Measurements from ENCODE around the gene TIMM17A.

Gene TIMM17A

DNA sequence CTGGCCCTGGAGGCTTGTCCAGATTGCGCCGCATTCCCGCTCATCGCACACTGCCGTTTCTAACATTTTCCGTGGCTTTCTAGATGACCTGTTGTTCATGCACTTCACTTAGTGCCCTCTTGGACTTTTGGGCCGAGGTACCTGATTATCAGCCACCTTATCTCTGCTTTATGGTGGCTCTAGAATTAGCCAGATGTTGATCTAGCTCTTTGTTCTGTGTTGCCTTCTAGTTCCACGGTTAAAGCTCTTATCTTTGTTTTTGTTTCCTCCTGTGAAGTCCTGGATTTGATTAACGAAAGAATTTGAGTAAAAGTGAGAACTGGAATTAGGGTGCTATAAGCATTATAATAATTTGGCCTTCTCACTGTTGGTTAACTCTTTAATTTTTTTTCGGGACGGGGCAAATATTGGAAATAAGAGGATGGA lies 28.1 kb downstream of the TIMM17A start:
- no peak for DNase-seq (ENCODE audit: low read depth in 2 of 2)

DNA sequence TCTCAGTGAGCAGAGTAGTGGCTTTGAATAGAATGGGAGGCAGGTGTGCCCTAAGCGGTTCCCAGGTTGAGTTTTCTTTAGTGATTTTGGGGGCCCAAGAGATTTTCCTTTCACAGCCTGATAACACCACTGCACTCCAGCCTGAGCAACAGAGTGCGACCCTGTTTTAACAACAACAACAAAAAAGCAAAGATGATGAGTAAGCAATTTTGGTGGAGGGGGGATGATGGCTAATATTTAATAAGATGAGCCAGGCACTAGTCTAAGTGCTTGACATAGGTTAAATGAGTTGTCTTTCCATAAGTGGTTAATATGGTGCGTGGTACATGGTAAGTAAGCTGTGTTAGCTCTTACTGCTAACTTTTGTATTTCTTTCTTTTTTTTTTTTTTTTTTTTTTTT lies 29.1 kb downstream of the TIMM17A start:
- no peak for DNase-seq (ENCODE audit: low read depth in 2 of 2)

DNA sequence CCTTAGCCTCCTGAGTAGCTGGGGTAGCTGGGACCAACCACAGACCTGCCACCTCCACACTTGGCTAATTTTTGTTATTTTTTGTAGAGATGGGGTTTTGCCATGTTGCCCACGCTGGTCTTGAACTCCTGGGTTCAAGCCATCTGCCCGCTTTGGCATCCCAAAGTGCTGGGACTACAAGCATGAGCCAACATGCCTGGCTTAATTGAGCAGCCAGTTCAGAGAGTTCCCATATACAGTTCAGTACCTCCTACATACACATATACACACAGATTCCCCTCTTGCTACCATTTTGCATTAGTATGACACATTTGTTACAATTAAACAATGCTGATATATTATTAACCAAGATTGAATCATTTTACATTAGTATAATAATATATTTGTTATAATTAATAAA lies 30.1 kb downstream of the TIMM17A start:
- no peak for DNase-seq (ENCODE audit: low read depth in 2 of 2)

DNA sequence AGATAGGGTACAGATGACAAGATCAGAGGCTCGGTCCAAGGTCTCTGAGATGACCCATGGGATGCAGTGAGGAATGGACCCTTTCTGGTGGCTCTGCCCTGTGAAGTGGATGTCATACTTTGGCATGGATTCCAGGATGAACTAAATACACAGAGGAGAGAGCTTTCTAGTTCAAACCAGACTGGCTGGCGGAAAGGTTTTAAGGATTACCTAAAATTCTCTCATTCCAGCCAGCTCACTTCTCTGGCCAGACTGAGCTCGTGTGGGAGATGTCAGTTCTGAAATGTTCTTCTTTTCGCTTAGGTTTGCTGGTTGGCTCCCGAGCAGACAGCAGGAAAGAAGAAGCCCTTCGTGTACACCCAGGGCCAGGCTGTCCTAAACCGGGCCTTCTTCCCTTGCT lies 33.3 kb downstream of the TIMM17A start:
- no peak for DNase-seq (ENCODE audit: low read depth in 2 of 2)

DNA sequence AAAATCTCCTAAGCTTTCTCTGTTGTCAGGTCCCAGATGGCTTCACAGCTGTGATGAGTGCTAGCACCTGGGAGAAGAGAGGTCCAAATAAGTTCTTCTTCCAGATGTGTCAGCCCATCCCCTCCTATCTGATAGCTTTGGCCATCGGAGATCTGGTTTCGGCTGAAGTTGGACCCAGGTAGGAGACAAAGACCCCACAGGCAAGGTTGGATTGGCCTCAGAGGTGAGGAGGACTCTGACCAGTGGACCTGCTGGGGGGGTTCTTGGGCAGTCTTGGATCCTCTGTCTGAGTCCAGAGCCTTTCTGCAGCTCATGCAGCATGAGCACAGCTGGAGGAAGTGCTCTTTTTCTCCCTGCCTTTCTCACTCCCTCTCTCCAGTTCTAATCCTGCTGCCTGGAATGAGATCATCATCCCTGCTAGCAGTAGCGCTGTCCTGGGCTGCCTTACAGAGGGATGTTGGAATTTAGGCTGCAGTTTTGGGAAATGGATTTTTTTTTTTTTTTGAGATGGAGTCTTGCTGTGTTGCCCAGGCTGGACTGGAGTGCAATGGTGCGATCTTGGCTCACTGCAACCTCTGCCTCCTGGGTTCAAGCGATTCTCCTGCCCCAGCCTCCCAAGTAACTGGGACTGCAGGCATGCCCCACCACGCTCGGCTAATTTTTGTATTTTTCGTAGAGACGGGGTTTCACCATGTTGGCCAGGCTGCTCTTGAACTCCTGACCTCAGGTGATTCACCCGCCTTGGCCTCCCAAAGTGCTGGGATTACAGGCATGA lies 34.2 kb downstream of the TIMM17A start:
- DNase-seq (ENCODE audit: low read depth in 2 of 2): no peak

GRCh38 chr1:201990427-201990826 lies 35.1 kb downstream of the TIMM17A start:
- DNase-seq (ENCODE audit: low read depth in 2 of 2): no peak

GRCh38 chr1:201999625-202000238 lies 44.4 kb downstream of the TIMM17A start:
- no peak for DNase-seq (ENCODE audit: low read depth in 2 of 2)

- no peak for DNase-seq (ENCODE audit: low read depth in 2 of 2)
Measured at GRCh38 chr1:202002507-202002906, 47.2 kb downstream of the TIMM17A start.

GRCh38 chr1:202004711-202005110 lies 49.4 kb downstream of the TIMM17A start:
- no peak for DNase-seq (ENCODE audit: low read depth in 2 of 2)

GRCh38 chr1:202005958-202006357 lies 50.7 kb downstream of the TIMM17A start:
- no peak for DNase-seq (ENCODE audit: low read depth in 2 of 2)

DNA sequence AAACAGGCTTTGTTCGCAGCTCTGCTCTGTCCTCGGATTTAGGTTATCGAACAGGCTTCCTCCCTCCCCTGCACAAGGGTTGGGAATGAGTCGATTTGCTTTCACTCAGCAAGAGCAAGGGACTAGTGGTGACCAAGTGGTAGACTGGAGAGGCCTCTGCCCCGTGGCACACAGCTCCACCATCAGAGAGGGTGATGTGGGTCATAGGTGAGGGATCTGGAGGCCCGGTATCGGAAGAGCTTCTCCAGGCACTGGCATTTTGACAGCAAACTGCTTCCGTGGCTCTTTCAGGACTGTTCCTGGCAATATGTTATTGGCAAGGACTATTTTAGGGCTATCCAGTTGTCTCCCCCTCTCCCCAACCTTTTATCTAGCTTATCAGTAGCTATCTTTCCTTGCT lies 52.0 kb downstream of the TIMM17A start:
- DNase-seq (ENCODE audit: low read depth in 2 of 2): no peak

- DNase-seq (ENCODE audit: low read depth in 2 of 2): no peak
Measured at GRCh38 chr1:202007805-202008489, 52.6 kb downstream of the TIMM17A start.

GRCh38 chr1:202009326-202010179 lies 54.2 kb downstream of the TIMM17A start:
- DNase-seq (ENCODE audit: low read depth in 2 of 2): peak in 1 of 2 donors; percentile 29

GRCh38 chr1:202010180-202011015 lies 55.1 kb downstream of the TIMM17A start, which contains the start of gene ELF3:
TSS of gene ELF3 (plus strand) at chr1:202010587. CDS start at chr1:202011137, 550 bp downstream.
- no peak for DNase-seq (ENCODE audit: low read depth in 2 of 2)

DNA sequence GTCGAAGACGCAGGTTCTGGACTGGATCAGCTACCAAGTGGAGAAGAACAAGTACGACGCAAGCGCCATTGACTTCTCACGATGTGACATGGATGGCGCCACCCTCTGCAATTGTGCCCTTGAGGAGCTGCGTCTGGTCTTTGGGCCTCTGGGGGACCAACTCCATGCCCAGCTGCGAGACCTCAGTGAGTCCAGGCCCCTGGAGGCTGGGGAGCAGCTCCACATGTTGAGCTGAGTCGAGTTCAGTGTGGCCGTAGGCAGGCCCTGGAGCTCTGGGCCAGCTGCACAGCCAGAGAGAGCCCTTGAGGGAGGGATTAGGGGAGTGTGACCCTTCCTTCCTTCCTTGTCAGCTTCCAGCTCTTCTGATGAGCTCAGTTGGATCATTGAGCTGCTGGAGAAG lies 56.7 kb downstream of the TIMM17A start:
- no peak for DNase-seq (ENCODE audit: low read depth in 2 of 2)

DNA sequence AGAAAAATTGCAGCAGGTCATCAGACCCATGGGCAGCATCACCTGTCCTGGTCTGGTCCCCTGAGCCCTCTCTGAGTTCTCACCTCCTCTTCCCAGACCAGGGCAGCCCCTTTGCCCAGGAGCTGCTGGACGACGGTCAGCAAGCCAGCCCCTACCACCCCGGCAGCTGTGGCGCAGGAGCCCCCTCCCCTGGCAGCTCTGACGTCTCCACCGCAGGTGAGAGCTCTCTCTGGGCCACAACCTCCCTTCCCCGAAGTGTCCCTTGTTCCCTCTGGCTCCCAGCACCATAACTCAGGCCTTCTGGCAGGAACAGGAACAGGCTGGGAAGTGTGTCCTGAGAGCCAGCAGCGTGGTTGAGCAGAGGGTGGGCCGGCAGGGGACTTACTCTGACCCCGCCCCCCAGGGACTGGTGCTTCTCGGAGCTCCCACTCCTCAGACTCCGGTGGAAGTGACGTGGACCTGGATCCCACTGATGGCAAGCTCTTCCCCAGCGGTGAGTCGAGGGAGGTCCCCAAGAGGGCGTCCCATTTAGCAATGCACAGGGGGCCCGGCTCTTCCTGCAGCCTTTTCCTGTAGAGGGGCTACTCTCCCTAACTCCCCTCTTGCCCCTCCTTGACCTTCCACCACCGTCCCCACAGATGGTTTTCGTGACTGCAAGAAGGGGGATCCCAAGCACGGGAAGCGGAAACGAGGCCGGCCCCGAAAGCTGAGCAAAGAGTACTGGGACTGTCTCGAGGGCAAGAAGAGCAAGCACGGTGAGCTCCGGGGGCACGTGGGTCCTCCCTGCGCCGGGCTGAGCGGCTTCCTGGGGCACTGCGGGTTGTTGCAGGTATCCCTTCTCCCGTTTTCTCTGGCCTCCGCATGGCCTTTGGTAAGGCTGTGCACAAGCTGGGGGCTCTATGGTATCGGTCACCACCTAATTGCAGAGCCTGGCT lies 57.5 kb downstream of the TIMM17A start:
- DNase-seq (ENCODE audit: low read depth in 2 of 2): no peak

GRCh38 chr1:202013603-202014002 lies 58.3 kb downstream of the TIMM17A start:
- DNase-seq (ENCODE audit: low read depth in 2 of 2): no peak

- DNase-seq (ENCODE audit: low read depth in 2 of 2): no peak
Measured at GRCh38 chr1:202014060-202014459, 58.8 kb downstream of the TIMM17A start.

DNA sequence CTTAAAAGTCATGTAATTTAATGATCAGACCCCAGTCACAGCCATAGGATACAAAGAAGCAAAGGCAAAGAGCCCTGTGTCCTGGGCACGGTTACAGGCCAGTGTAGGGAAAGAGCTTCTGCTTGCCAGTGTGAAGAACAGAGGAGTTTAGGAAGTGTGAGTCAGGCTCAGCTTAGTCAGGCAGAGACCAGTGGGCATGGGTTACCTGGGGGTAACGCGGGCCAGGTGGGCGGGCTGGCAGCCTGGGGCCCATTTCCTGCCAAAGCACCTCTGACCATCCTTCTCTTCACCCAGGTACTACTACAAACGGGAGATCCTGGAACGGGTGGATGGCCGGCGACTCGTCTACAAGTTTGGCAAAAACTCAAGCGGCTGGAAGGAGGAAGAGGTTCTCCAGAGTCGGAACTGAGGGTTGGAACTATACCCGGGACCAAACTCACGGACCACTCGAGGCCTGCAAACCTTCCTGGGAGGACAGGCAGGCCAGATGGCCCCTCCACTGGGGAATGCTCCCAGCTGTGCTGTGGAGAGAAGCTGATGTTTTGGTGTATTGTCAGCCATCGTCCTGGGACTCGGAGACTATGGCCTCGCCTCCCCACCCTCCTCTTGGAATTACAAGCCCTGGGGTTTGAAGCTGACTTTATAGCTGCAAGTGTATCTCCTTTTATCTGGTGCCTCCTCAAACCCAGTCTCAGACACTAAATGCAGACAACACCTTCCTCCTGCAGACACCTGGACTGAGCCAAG lies 59.8 kb downstream of the TIMM17A start:
- DNase-seq (ENCODE audit: low read depth in 2 of 2): no peak
